ENCODE results near the gene ASTN1.
A peak's percentile ranks its signal among the peaks of the same experiment; 100 is the strongest.

Gene ASTN1

DNA sequence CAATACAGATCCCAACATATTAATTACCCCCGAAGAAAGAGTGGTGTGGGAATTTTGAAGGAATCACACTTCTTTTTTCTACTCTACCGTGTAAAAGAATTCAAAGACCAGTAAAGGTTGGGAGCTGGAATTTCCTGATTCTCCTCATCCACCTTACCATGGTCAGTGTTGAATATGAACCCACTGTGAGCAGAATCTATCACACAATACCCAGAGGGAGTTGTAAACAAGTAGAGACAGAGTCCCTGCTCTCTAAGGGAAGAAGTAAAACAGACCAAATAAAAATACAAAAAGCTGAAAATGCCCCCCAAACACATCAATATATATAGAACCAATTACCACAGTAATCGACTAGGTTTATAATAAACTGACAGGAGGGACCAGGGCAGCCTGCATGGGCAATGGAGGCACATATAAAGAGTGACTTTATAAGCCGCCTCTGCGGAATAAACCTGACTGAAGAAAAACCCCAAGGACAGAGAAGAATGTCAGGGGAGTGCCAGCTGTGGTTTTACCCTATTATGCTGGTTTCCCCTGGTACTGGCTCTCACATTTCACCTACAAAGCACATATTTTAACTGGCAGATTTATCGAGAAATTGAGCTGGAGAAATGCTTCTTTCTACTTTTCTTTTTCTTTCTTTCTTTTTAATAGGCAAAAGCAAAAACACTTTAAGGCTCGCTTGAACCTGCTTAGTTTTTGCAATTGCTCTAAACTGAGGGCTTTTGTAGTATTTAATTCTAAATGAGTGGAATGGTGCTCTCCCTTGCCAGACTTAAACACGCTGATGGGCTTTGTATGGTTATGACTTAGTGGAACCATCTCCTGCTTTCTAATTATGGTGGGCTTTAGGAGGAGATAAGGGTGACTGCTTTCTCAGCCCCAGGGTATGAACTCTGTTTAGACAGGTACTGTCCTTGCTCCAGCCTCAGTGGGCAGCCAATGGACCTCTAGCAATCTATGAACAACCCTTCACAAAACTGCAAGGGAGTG is 244.8 kb downstream of the ASTN1 start:
- DNase-seq: no peak

- DNase-seq: no peak
Measured at GRCh38 chr1:176905648-176906047, 258.9 kb downstream of the ASTN1 start.

DNA sequence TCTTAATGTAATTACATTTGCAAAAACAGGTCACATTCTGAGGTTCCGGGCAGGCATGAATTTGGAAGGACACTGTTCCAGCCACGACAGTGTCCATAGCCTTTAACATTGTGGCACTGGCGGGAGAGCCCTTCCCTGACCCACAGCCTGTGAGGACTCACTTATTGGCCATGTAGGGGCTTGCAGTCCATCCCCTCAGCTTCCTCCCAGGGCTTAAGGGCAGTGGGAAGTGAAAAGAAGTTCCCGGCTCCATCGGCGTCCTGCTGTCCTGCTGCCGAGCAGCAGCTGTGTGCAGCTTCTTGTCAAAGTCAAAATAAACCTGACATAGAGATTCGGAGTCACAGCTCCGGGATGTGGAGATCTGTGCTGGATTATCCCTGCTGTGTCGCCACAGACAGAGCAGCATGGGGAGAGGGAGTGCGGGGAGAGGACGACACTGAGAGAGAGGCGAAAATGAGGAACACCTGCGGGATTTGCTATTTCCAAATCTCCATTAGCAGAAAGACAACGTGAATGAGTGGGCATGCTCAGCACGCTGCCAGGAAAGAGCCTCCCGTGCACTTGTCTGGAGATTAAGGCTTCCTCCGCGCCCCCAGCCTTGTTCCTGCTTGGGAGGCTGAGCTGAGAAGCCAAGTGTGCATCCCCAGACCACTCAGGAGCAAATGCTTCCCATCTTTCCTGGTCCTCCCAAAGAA is 260.3 kb downstream of the ASTN1 start:
- no peak for DNase-seq

DNA sequence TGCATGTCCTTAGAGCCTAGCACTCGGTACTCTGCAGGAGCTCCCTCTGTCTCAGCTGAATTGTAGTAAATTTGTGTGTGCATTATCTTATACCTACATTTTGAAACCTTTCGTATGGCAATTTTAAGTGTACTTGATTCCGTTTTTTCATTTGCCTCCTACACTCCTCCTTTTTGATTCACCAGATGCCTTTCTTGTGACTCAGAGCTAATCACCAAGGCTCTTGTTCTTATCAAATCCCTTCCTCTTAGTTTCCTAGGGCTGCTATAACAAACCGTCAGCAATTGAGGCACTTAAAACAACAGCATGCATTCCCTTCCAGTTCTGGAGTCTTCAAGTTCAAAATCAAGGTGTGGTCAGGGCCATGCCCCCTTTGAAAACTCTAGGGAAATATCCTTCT is 261.0 kb downstream of the ASTN1 start:
- peak; percentile 17 for DNase-seq

DNA sequence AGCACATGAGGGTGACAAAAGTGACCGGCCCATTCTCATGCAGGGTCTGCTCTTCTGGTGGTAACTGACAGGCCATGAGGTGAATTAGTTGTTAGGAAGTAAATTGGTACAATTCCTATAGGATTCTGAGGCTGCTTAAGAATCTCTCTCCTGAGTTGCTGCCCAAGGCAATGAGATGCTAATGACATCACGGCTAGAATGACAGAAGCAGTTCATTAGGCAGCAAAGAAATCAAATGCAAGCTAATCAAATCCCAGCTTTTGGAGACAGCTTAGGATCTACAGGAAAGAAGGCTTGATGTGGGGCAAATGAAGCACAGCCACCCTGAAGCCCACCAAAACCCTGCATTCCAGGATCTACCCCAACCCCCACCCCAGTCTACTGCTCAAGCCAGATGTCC is 265.2 kb downstream of the ASTN1 start:
- no peak for DNase-seq

- DNase-seq: peak; percentile 61
Measured at GRCh38 chr1:176897350-176898236, 266.9 kb downstream of the ASTN1 start.

DNA sequence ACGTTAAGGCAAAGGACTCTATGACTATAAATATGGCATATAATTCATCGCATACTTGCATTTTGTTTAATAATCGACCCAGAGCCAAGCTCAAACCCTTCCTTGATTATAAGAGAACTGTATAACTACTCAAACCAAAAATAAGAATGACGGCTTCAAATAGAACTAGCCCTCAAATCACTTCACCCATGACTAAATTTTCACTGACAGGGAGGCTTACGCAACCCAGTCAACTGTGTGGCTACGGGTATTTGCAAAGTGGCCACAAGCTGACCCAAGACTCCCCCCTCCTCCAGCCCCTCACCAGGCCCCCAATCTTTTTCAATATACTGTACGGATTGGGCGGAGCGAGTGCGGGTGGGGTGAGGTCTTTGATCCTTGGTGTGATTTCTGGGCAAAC is 268.3 kb downstream of the ASTN1 start:
- DNase-seq: no peak

DNA sequence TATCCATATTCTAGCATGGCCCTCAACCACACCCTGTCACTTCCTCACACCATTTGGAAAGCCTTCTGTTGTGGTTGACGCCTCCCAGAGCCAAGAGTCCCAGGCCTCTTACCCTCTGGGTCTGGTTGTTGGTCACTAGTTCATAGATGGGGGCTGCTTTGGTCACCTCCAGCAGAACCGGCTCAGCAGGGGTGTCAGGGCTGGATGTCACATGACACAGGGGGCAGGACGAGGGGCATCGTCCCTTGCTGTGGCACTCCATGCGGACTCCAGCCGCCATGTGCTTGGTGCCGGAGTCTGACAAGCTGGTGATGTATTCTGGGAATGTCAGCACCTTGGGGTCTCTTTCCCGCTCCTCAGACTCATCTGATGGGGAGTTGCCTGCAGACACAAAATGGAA is 270.1 kb downstream of the ASTN1 start:
- DNase-seq: no peak

- no peak for DNase-seq
Measured at GRCh38 chr1:176893625-176894352, 270.7 kb downstream of the ASTN1 start.

- no peak for DNase-seq
Measured at GRCh38 chr1:176888471-176889032, 276.0 kb downstream of the ASTN1 start.

DNA sequence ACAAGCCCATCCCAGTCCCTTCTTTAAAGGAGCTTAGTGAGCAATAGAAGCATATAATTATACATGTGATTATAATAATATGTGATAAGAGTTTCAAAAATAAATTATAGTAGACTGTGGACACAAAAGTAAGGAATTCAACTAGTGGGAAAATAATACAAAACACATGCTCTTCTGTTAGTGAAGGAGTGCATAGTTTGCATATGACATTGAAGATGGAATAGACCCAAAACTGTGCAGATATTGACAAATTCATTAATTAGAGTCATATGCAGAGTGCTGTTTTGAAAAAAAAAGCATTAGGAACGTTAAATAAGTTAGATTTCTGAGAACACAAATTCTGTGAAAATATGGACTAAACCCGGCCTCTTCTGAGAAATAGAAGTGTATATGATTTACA is 278.8 kb downstream of the ASTN1 start:
- DNase-seq: peak; percentile 45

GRCh38 chr1:176885341-176885740 is 279.2 kb downstream of the ASTN1 start:
- no peak for DNase-seq

- no peak for DNase-seq
Measured at GRCh38 chr1:176884911-176885310, 279.6 kb downstream of the ASTN1 start.

DNA sequence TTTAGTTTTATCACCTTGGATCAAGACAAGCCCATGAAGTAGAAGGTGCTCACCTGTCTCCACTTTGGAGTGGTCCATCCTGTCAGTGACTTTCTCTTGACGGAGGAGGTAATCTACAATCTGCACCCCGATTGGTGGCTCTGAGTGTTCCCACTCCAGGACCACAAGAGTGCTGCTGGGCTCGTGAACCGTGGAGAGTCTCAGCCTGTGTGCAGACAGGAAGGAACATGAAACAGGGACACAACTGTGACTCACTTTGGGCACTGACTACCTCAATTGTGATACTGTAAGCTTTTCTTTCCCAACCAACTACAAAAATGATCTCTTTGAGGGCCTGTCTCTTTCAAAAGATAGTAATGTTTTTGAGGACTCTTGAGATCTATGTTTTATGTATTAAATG is 280.2 kb downstream of the ASTN1 start:
- DNase-seq: no peak

GRCh38 chr1:176880955-176881595 is 283.4 kb downstream of the ASTN1 start:
- DNase-seq: peak; percentile 77

- DNase-seq: no peak
Measured at GRCh38 chr1:176879784-176880620, 284.5 kb downstream of the ASTN1 start.

- no peak for DNase-seq
Measured at GRCh38 chr1:176878750-176879536, 285.6 kb downstream of the ASTN1 start.

DNA sequence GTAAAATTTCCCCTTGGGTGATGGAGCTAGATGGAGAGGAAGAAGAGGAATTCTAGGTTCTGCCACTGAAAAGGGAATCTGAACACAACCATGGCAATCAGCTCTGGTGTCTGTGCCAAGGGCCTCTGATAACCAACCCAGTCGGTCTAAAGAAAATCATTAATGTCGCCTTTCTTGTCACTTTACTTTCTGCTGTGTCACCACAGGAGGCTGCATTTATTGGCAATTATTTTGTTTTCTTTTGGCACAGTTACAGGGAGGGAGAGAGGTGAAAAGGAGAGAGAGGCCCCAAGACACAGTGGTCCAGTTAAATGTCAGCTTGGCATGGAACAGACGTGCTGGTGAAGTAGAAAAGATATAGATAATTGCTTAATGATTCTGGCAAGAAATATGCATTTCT is 287.0 kb downstream of the ASTN1 start:
- no peak for DNase-seq

DNA sequence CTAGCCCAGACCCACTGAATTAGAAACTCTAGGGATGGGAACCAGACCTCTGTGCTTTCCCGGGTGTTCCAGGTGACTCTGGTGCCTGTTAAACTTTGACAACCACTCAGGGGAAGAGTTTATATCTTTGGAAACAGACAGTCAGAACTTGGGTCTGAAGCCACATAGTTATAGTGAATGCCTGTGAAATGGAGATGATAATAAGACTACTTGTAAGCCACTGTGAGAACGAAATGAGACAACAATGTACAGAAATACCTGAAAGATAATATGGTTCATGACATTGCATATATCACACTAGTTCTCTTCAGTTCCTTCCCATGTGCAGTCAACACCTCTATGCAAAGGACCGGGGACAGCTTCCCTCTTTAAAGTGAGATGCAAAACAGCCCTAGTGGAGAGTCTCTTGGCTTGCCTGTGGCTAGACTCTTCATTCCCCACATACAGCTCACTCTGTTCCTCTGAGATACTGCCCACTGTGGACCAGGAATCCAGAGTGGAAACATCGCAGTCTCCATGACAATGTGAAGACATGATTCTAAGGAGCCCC is 287.5 kb downstream of the ASTN1 start:
- DNase-seq: no peak

Measured in fibroblast of skin of scalp (primary cell).